AG04449 (cell line): ENCODE data around the gene LONP1.

Source experiments
- CTCF ChIA-PET: fragments of 350-600 bp; formaldehyde crosslinking; extraction: SDS; loops from one replicate; lab custom pipeline; 2021; ENCODE audit warnings: antibody characterized with exemption; lab: Yijun Ruan, JAX
- POLR2A ChIA-PET: fragments of 400-600, 350-600 bp; formaldehyde crosslinking; extraction: SDS; loops from one replicate; lab custom pipeline; 2020; ENCODE audit warnings: antibody characterized with exemption, inconsistent platforms; lab: Yijun Ruan, JAX
- DNase-seq: peaks from one replicate; pipeline ENCODE4 v3.0.0-alpha.2; 2010; ENCODE audit warnings: low read depth, low spot score
- H3K4me3 ChIP-seq: 2 replicates; pipeline ENCODE4 v1.5.1; 2011; ENCODE audit warnings: low read depth, mild to moderate bottlenecking, control low read depth, low read length
- CTCF ChIP-seq: IDR thresholded peaks from one replicate; pipeline ENCODE4 v1.5.1; 2011; ENCODE audit warnings: mild to moderate bottlenecking, moderate library complexity, low read length, control low read depth, inconsistent platforms; ENCODE audit not compliant: insufficient read depth; ENCODE audit errors: missing control alignments

Gene LONP1

DNA sequence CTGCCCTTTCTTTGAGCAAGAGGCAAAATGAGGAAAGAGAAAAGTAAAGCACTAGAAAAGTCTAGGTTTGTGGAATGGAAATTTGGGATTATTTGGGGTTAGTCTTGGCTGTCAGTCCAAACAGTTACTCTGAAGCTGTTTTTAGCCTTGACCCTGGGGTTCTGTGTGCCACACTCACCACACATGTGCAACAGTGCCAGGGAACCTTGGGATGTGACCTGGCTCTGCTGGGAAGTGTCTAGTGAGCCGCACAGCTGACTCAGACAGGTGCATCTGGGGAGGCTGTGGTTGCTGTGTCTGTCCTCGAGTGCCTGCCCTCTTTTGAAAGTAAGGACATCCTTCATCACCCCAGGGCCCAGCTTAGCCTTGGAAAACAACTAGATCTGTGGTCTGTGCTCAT is 55.4 kb downstream of the LONP1 start:
- POLR2A ChIA-PET: no interaction called here
- TF ChIP-seq CTCF: no peak
- H3K4me3 ChIP-seq: no peak overlapping the region
- no peak for DNase-seq
- CTCF ChIA-PET: interaction anchor here (2.1 to 2.7 kb wide), 3 partner anchors 8 to 22 kb away, joined by 5 to 10 read pairs (median 8); no protein-coding TSS in a partner anchor

- no peak for TF ChIP-seq CTCF
- no peak for DNase-seq
- ChIA-PET POLR2A (no interaction called here), CTCF (no interaction called here)
- no peak overlapping the region for H3K4me3 ChIP-seq
Observed at GRCh38 chr19:5663904-5664303, 56.0 kb downstream of the LONP1 start.

- DNase-seq: no peak
- ChIA-PET CTCF (interaction anchor here (0.8 kb wide), 1 partner anchor 26 kb away, joined by 3 read pairs; no protein-coding TSS in a partner anchor), POLR2A (no interaction called here)
- no peak overlapping the region for H3K4me3 ChIP-seq
- TF ChIP-seq CTCF: no peak
Observed at GRCh38 chr19:5661483-5661882, 58.5 kb downstream of the LONP1 start.

DNA sequence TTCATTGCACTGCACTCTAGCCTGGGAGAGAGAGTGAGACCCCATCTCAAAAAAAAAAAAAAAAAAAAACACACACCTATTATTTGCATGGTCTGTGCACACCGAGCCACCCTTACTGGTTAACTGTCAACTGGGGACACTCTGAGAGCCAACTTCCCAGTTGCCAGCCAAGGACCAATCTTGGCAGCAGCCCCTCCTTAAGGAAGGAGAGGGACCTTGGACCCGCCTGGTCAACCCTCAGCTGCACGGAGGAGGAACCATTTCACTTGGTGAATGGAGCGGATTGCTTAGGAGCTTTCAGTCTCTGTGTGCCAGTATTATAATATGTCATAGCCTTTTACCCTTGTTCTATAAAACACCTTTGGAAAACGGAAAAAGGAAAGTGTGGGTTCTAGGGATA is 64.5 kb downstream of the LONP1 start:
- POLR2A ChIA-PET: no interaction called here
- CTCF ChIA-PET: interaction anchor here (0.9 to 1.5 kb wide), 3 partner anchors 10 to 139 kb away, joined by 3 to 5 read pairs (median 3); no protein-coding TSS in a partner anchor
- H3K4me3 ChIP-seq: no peak overlapping the region
- DNase-seq: no peak
- no peak for TF ChIP-seq CTCF

DNA sequence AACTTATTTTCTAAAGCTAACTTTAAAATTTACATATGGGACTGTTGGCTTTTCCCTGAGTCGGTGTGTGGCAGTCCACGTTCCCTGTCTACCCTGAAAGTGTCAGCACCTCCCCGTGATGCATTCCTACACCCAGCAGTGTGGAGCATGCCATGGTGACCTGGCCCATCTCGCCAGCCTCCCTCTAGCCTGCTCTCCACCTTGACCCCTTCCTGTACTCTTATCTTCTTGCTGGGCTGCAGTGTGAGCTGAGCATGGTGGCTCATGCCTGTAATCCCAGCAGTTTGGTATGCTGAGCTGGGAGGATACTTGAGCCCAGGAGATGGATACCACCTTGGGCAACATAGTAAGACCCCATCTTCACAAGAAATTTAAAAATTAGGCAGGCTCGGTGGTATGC is 65.0 kb downstream of the LONP1 start:
- no peak for DNase-seq
- H3K4me3 ChIP-seq: no peak overlapping the region
- POLR2A ChIA-PET: no interaction called here
- CTCF ChIA-PET: interaction anchor here (0.9 to 1.6 kb wide), 3 partner anchors 10 to 140 kb away, joined by 3 to 10 read pairs (median 3); no protein-coding TSS in a partner anchor
- no peak for TF ChIP-seq CTCF

- CTCF ChIA-PET: no interaction called here
- no peak for TF ChIP-seq CTCF
- POLR2A ChIA-PET: no interaction called here
- H3K4me3 ChIP-seq: no peak overlapping the region
- DNase-seq: no peak
Observed at GRCh38 chr19:5652261-5652660, 67.7 kb downstream of the LONP1 start.
